Spleen (tissue), 7 donors: ENCODE results near the gene AFAP1L2.

Source experiments
- CTCF ChIP-seq, 11 experiments: fragments of 200-600 bp in 7 of 11; fragments of 450-650 bp in 4 of 11; sonication (generic) in 4 of 11; IDR thresholded peaks in 8 of 11; conservative IDR thresholded peaks in 3 of 11; 1 replicate in 7 of 11; 2 replicates in 4 of 11; pipeline versions ENCODE4 v1.4.0 to v1.8.0; 2016 to 2021; ENCODE audit warnings: antibody characterized with exemption in 11 of 11, inconsistent platforms in 4 of 11, mild to moderate bottlenecking in 1 of 11
- POLR2A ChIP-seq, 3 donors: fragments of 450-650 bp; IDR thresholded peaks; one replicate each; pipeline ENCODE4 v1.5.1; 2017; ENCODE audit warnings: antibody characterized with exemption in 3 of 3, mild to moderate bottlenecking in 1 of 3
- POLR2AphosphoS5 ChIP-seq, 3 donors: sonication (generic); formaldehyde crosslinking; IDR thresholded peaks; one replicate each; pipeline ENCODE4 v1.5.1; 2017; ENCODE audit warnings: antibody characterized with exemption in 3 of 3
- donor health status: DM: no; HTN: no; CAD: no; lungs with moderate emphysema.
- donor health status: DM: no; HTN: no; CAD: no.
- donor health status: DM: no; HTN: no; CAD: no.

- no peak for TF ChIP-seq CTCF (IDR thresholded peaks at IDR 0.05 in 8 of 11, conservative IDR thresholded peaks at IDR 0.05 in 3 of 11)
- TF ChIP-seq POLR2A (IDR thresholded peaks at IDR 0.05): no peak
- no peak for TF ChIP-seq POLR2AphosphoS5 (IDR thresholded peaks at IDR 0.05)
Observed at GRCh38 chr10:114256822-114257221, 147.5 kb downstream of the AFAP1L2 start.
